ENCODE data around the gene ASIC2. TPM values are rescaled to one million over a fixed set of nuclear protein-coding genes. Genes with fewer than 3 reads are reported as not detected.

Gene ASIC2
- total RNA-seq, 1 experiment from 2014 or later, result 0.74 TPM

GRCh38 chr17:33080091-33080490 lies 213.0 kb downstream of the ASIC2 start:
- Histone ChIP-seq H3K18ac (ENCODE audit: insufficient read length, low read depth, low read length) (no peak overlapping the region), H4K8ac (replicated peaks; ENCODE audit: insufficient read length, low read depth, low read length) (no peak overlapping the region), H3K79me2 (ENCODE audit: insufficient read depth, low read length) (no peaks in the 10 kb centered on the region), H3K56ac (ENCODE audit: insufficient read length, low read depth, low read length) (no peak overlapping the region), H4K91ac (ENCODE audit: insufficient read length, low read depth, low read length) (no peak overlapping the region), H3K79me1 (ENCODE audit: insufficient read depth, low read depth, low read length, poor library complexity, severe bottlenecking) (no peaks in the 10 kb centered on the region), H3K27ac (ENCODE audit: insufficient read length, low read depth, low read length) (no peak overlapping the region), H3K4me1 (ENCODE audit: insufficient read depth, low read length) (no peaks in the 10 kb centered on the region), H3K27me3 (ENCODE audit: insufficient read depth, low read length) (no peaks in the 10 kb centered on the region), H3K23me2 (ENCODE audit: insufficient read length, low read depth, low read length, poor library complexity, severe bottlenecking) (no peaks in the 10 kb centered on the region), H2AK5ac (ENCODE audit: insufficient read length, low read length) (no peak overlapping the region), H2BK5ac (ENCODE audit: insufficient read length, low read length) (no peak overlapping the region), H3K23ac (ENCODE audit: insufficient read length, low read depth, low read length) (no peak overlapping the region), H2AFZ (ENCODE audit: low read length) (no peak overlapping the region), H3K4ac (ENCODE audit: low read depth, low read length) (no peak overlapping the region), H3K14ac (ENCODE audit: insufficient read depth, low read length) (no peak overlapping the region), H3K4me2 (ENCODE audit: insufficient read depth, insufficient read length, low read length) (no peak overlapping the region), H3T11ph (ENCODE audit: low read length) (no peak overlapping the region), H3K9me3 (ENCODE audit: control insufficient read depth, low read depth, low read length) (no peaks in the 10 kb centered on the region), H4K5ac (ENCODE audit: insufficient read length, low read depth, low read length) (no peak overlapping the region), H3K9ac (ENCODE audit: extremely low read depth, insufficient read length, low read length) (no peak overlapping the region), H4K20me1 (ENCODE audit: control insufficient read depth, insufficient read depth, insufficient read length) (no peaks in the 10 kb centered on the region), H2BK20ac (ENCODE audit: low read depth, low read length, poor library complexity, severe bottlenecking) (no peak overlapping the region), H2BK120ac (ENCODE audit: low read depth, low read length, poor library complexity, severe bottlenecking) (no peak overlapping the region), H2BK12ac (ENCODE audit: insufficient read length, low read depth, low read length) (no peak overlapping the region), H2BK15ac (ENCODE audit: low read depth, low read length) (no peak overlapping the region)
- Mint-ChIP-seq H3K27ac (no peak overlapping the region; a peak in 1 of 7 replicates), H3K36me3 (ENCODE audit: insufficient read depth in 1 of 3, low read depth in 3 of 3) (no peaks in the 10 kb centered on the region), H3K4me1 (no peaks in the 10 kb centered on the region), H3K27me3 (ENCODE audit: low read depth) (peaks cover 46% of the 10 kb centered on the region), H3K4me3 (no peak overlapping the region), H3K9me3 (no peaks in the 10 kb centered on the region)
- no peak for TF ChIP-seq CTCF (conservative IDR thresholded peaks at IDR 0.05)
- DNase-seq, result no peak
- WGBS (ENCODE audit: extremely low coverage, insufficient read length, low lambda C conversion rate), result no CpG with 5 or more reads among the region's 3 CpGs

All from H9 (cell line).